ENCODE results near the gene TINAGL1.

GRCh38 chr1:31531177-31531999 lies 44.9 kb upstream of the TINAGL1 start:
- no peak for TF ChIP-seq CTCF (IDR thresholded peaks at IDR 0.05; ENCODE audit: low read depth, low read length)
- no peak for TF ChIP-seq EZH2phosphoT487 (IDR thresholded peaks at IDR 0.05; ENCODE audit: low read depth)
